Loucy (cell line): ENCODE data around the gene MRPS10.

Source experiments
- CTCF ChIP-seq: fragments of 200-600 bp; sonication (generic); conservative IDR thresholded peaks from 2 replicates; pipeline ENCODE4 v1.5.1; 2014; ENCODE audit warnings: mild to moderate bottlenecking, antibody characterized with exemption, low read length
- EZH2phosphoT487 ChIP-seq: fragments of 200-600 bp; IDR thresholded peaks from 2 replicates; pipeline ENCODE4 v1.6.1; 2018; ENCODE audit warnings: antibody characterized with exemption, mild to moderate bottlenecking, moderate library complexity, borderline replicate concordance

GRCh38 chr6:42260396-42260888 is 42.8 kb upstream of the MRPS10 start:
- TF ChIP-seq EZH2phosphoT487 (no peak), CTCF (no peak)
